ENCODE data around the gene CCNY. TPM values are rescaled to one million over a fixed set of nuclear protein-coding genes. Genes with fewer than 3 reads are reported as not detected.

Gene CCNY
- total and polyA plus RNA-seq, 2 of the 4 experiments (the other 2 are of a cell fraction) = 38.0 to 131 TPM

DNA sequence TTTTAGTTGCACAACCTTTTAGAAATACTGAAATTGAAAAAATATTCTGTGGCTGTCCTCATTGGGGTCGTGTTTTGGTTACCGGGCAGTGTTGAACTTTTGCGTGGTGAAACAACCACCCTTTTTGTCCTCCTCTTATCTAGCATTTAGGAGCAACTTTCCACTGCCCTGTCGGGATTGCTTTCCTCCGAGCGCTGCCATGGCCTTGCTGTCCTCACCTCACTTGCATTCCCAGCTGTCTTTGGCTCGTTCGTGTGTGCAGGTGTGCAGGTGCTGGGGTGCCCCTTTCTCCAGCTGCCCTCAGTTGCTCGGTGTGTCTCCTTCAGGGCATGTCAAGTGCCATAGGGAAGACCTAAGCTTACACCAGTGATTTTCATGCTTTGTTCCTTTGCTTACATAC is 151.9 kb downstream of the CCNY start:
- H2AFZ ChIP-seq (replicated peaks; ENCODE audit: low read length, poor library complexity) = no peak overlapping the region
- peaks cover 19% of the 10 kb centered on the region for H3K36me3 ChIP-seq (ENCODE audit: control insufficient read depth, insufficient read depth, low read length)
- H3K9me3 ChIP-seq (ENCODE audit: control insufficient read depth, insufficient read depth, low read length) = no peaks in the 10 kb centered on the region
- H4K20me1 ChIP-seq (ENCODE audit: insufficient read depth, low read length) = peaks cover 34% of the 10 kb centered on the region
- 91% methylated on average over 6 of the region's 9 CpGs; no CpG with 5 or more reads in 1 of the 2 experiments for WGBS, 2 experiments (ENCODE audit: extremely low coverage in 2 of 2, insufficient read length in 1 of 2)
- no peak overlapping the region for H2BK20ac ChIP-seq (ENCODE audit: low read depth, low read length)
- no peak overlapping the region for H3K4me2 ChIP-seq (ENCODE audit: low read depth, low read length)
- dilution Hi-C loops (cut with HindIII; ENCODE audit: low sequenced_read_pairs, unreplicated experiment) = no loop called here
- H2BK5ac ChIP-seq (ENCODE audit: low read depth, low read length, poor library complexity, severe bottlenecking) = no peak overlapping the region
- no peak overlapping the region for H4K8ac ChIP-seq (ENCODE audit: low read depth in 2 of 2, low read length in 2 of 2)
- no peak overlapping the region for H2BK15ac ChIP-seq (ENCODE audit: low read depth, low read length)
- POLR2A ChIA-PET (ENCODE audit: unreplicated experiment) = no interaction called here
- ATAC-seq (ENCODE audit: low read depth) = no peak
- peaks cover 8% of the 10 kb centered on the region; the same call in 1 of the 2 replicates for H3K4me1 ChIP-seq (ENCODE audit: control insufficient read depth, insufficient read depth, low read length)
- no peak overlapping the region for H3K14ac ChIP-seq (replicated peaks; ENCODE audit: low read depth, low read length)
- CTCF ChIA-PET = no interaction called here
- no TSS peak for BruUV-seq (replicated peaks)
- no peak overlapping the region for H3K18ac ChIP-seq (ENCODE audit: low read depth, low read length)
- in situ Hi-C loops (cut with MboI; ENCODE audit: low sequenced_read_pairs) = no loop called here
- no peak overlapping the region for H3K27ac ChIP-seq (ENCODE audit: insufficient read depth, low read length)
- DNase-seq = no peak
- H2BK120ac ChIP-seq (ENCODE audit: low read depth, low read length) = no peak overlapping the region
- H2AK9ac ChIP-seq (replicated peaks; ENCODE audit: low read depth, low read length, poor library complexity) = no peak overlapping the region
- no peaks in the 10 kb centered on the region for H3K27me3 ChIP-seq (ENCODE audit: control insufficient read depth, insufficient read depth, low read length)
- intact Hi-C loops (cut with micrococcal nuclease) = no loop called here
- peaks cover 31% of the 10 kb centered on the region for H3K9me1 ChIP-seq (ENCODE audit: insufficient read depth, low read length)
- H3K9ac ChIP-seq (ENCODE audit: low read depth, low read length) = no peak overlapping the region
- H3K4me3 ChIP-seq (ENCODE audit: insufficient read depth, low read depth, low read length) = no peak overlapping the region
- H4K5ac ChIP-seq (ENCODE audit: low read depth, low read length) = no peak overlapping the region
- H3K79me1 ChIP-seq (ENCODE audit: low read depth in 1 of 2, low read length in 2 of 2) = peaks cover 32 to 59% of the 10 kb centered on the region in 2 experiments
- H2AK5ac ChIP-seq (ENCODE audit: low read depth, low read length) = no peak overlapping the region
- no peak for TF ChIP-seq MAZ (IDR thresholded peaks at IDR 0.05; ENCODE audit: borderline replicate concordance, low read depth, low read length)
- TF ChIP-seq POLR2A (IDR thresholded peaks at IDR 0.05; ENCODE audit: low read depth, low read length) = no peak
- no peak for TF ChIP-seq CHD1 (IDR thresholded peaks at IDR 0.05; ENCODE audit: low read depth, low read length)
- TF ChIP-seq NFE2L2 (IDR thresholded peaks at IDR 0.05; ENCODE audit: low read depth, low read length) = no peak
- no peak overlapping the region for H3K4ac ChIP-seq (ENCODE audit: low read depth, low read length)
- H4K91ac ChIP-seq (ENCODE audit: insufficient read depth, low read depth, low read length) = no peak overlapping the region
- H3K23ac ChIP-seq (ENCODE audit: low read depth, low read length) = no peak overlapping the region
- H3K56ac ChIP-seq (ENCODE audit: extremely low read depth, insufficient read depth, low read length) = no peak overlapping the region
